ENCODE results near the gene GNG12. TPM values are rescaled to one million over a fixed set of nuclear protein-coding genes. Genes with fewer than 3 reads are reported as not detected.

GNG12 gene
- total and polyA plus RNA-seq, 11 donors = 7.7 to 80.2 (median 44.6) TPM

DNA sequence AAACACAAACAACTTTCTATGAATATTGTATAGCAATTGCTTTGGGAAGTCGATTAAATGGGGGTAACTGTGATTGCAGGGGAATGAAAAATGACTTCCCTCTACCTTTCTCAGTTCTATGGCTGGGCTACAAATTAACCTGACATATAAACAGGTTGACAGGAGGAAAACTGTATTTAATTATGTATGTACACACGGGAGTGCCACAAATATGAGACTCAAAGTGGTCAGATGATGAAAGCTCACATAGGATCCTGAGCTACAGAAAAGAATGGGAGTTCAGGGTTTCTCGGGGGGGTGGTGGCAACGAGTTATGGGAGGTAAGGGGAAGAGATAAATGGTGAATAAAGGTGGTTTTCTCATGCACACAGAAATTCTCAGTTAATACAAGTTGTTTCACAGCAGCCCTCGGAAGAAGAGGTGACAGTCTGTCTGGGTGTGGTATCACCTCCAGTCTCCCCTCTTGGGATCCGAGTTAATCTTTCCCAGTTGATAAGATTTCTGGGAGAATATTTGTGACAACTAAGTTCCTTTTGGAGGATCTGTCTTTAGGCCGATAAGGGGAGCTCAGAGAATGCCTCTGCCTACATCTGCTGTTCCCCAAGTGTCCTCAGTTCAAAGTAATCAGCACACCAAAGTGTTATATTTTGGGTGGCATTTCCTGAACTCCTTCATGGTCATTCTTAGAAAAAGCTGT, 122.0 kb downstream of the GNG12 start:
- H3K27ac ChIP-seq = peak overlapping the region in 7 of 12 donors; percentile 11 to 63 (median 32)

DNA sequence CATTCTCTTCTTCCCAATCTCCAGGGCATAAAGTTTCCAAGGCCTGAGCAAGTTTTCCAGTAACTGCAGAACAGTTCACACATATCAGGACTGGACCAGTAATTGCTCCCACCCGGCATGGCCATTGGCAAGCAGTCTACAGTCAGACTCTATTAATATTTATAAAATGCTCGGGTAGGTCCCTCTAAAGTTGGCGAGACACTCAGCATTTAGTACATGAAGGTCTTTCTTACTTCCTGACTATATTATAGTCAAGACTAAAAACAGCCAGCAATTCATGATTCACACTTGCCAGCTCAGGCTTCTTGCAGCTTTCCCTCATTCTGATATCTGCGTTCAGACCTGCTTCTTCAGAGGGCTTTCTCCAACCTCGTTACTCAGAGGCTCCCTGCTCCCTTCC, 122.8 kb downstream of the GNG12 start:
- peak overlapping the region in 9 of 12 donors; percentile 7 to 63 (median 32) for H3K27ac ChIP-seq
- H3K4me3 ChIP-seq = no peak overlapping the region
- H3K4me1 ChIP-seq = peaks cover 0 to 71% (median 41%) of the 10 kb centered on the region in 12 donors
- peak in 2 of 5 donors; percentile 30 to 48 for DNase-seq
- peak; percentile 70 to 82 (median 77) for ATAC-seq
- intact Hi-C loops (cut with DNase I) = no loop called here
- TF ChIP-seq, protein P1, sequence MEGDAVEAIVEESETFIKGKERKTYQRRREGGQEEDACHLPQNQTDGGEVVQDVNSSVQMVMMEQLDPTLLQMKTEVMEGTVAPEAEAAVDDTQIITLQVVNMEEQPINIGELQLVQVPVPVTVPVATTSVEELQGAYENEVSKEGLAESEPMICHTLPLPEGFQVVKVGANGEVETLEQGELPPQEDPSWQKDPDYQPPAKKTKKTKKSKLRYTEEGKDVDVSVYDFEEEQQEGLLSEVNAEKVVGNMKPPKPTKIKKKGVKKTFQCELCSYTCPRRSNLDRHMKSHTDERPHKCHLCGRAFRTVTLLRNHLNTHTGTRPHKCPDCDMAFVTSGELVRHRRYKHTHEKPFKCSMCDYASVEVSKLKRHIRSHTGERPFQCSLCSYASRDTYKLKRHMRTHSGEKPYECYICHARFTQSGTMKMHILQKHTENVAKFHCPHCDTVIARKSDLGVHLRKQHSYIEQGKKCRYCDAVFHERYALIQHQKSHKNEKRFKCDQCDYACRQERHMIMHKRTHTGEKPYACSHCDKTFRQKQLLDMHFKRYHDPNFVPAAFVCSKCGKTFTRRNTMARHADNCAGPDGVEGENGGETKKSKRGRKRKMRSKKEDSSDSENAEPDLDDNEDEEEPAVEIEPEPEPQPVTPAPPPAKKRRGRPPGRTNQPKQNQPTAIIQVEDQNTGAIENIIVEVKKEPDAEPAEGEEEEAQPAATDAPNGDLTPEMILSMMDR (IDR thresholded peaks at IDR 0.05) = no peak
- TF ChIP-seq POLR2A (IDR thresholded peaks at IDR 0.05) = no peak
- H3K36me3 ChIP-seq = peaks cover 0 to 6% (median 0%) of the 10 kb centered on the region in 9 donors
- 32 to 45% (median 35%) methylated on average over 5 of the region's 5 CpGs for WGBS, 4 donors
- H3K27me3 ChIP-seq = no peaks in the 10 kb centered on the region
- H3K9me3 ChIP-seq = no peaks in the 10 kb centered on the region

More for the DNA sequence above, 122.0 kb downstream of the GNG12 start:
- no peak overlapping the region for H3K4me3 ChIP-seq
- H3K4me1 ChIP-seq = peaks cover 0 to 66% (median 40%) of the 10 kb centered on the region in 12 donors
- ATAC-seq (no peak), DNase-seq (no peak)
- no peaks in the 10 kb centered on the region for H3K36me3 ChIP-seq
- H3K27me3 ChIP-seq = no peaks in the 10 kb centered on the region
- intact Hi-C loops (cut with DNase I) = no loop called here
- no peaks in the 10 kb centered on the region for H3K9me3 ChIP-seq
- TF ChIP-seq, protein P1 (IDR thresholded peaks at IDR 0.05) = no peak
- TF ChIP-seq POLR2A (IDR thresholded peaks at IDR 0.05) = no peak
- 72 to 74% (median 73%) methylated on average over 7 of the region's 7 CpGs for WGBS, 4 donors

DNA sequence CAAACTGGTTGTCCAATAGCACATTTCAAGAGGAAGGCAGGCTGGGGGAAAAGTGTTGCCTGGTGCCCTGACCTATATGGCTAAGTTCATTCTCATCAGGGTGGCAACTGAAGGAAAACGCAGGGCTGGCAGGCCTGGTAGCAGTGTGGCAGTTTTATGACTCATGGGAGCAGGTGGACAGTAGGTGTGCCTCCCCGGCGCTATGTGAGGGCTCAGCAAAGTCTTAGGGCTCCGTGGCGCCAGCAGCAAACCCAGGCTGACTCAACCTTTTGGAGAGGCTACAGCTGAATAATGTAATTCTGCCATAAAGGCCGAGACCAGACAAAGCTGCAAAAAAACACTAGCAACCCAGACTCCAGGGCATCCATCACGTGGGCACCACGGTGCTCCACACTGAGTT, 124.7 kb downstream of the GNG12 start:
- H3K27ac ChIP-seq = peak overlapping the region in 1 of 12 donors; percentile 18
- ATAC-seq (no peak), DNase-seq (no peak)
- H3K4me1 ChIP-seq = peaks cover 0 to 58% (median 33%) of the 10 kb centered on the region in 12 donors
- intact Hi-C loops (cut with DNase I) = loop anchor here in 1 of 10 donors (5.0 kb wide), 1 partner anchor 44 kb away; no protein-coding TSS in a partner anchor
- WGBS, 4 donors = 95 to 98% (median 97%) methylated on average over 8 of the region's 8 CpGs
- peaks cover 0 to 23% (median 8%) of the 10 kb centered on the region in 9 donors for H3K36me3 ChIP-seq
- no peak for TF ChIP-seq POLR2A (IDR thresholded peaks at IDR 0.05)
- TF ChIP-seq, protein P1 (IDR thresholded peaks at IDR 0.05) = no peak
- no peaks in the 10 kb centered on the region for H3K27me3 ChIP-seq
- no peak overlapping the region for H3K4me3 ChIP-seq
- H3K9me3 ChIP-seq = no peaks in the 10 kb centered on the region

DNA sequence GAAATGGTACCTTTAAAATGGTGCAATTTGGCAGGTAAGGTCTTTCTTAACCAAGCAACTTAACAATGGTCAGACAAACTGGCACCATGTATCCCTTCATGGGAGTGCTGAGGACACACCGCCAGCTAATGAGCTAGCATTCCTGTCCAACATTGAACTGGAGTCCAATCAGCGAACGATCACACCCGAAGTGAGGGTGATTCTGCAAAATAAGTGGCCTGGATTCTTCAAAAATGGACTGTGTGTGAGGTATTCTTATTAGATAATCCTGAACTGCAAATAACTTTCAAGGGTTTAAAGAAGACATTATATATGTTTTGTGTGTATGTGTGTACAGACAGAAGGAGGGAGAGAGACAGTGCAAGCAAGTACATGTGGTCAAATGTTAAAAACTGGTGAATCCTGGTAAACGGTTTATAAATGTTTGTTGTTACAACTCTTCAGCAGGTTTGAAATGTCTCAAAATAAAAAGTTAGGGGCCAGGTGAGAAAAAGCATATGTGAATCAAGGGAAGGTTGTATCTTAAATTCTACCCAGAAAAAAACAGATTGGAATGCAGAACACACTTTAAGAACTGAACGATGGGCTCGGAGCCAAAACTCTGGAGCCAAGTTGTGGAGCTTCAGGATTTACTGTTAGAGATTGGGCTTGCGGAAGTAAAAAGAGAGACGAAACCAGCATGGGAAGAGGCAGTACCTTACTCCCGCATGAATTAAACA, 127.4 kb downstream of the GNG12 start:
- Histone ChIP-seq H3K27ac (peak overlapping the region in 1 of 12 donors; percentile 4), H3K9me3 (no peaks in the 10 kb centered on the region), H3K4me1 (peaks cover 0 to 35% (median 11%) of the 10 kb centered on the region in 12 donors), H3K27me3 (no peaks in the 10 kb centered on the region), H3K4me3 (no peak overlapping the region), H3K36me3 (peaks cover 0 to 32% (median 8%) of the 10 kb centered on the region in 9 donors)
- intact Hi-C loops (cut with DNase I) = loop anchor here in 1 of 10 donors (5.0 kb wide), 1 partner anchor 46 kb away; no protein-coding TSS in a partner anchor
- no peak for DNase-seq
- 59 to 69% (median 68%) methylated on average over 10 of the region's 10 CpGs for WGBS, 4 donors
- TF ChIP-seq, protein P1 (IDR thresholded peaks at IDR 0.05) = no peak
- TF ChIP-seq POLR2A (IDR thresholded peaks at IDR 0.05) = no peak
- no peak for ATAC-seq

All from heart left ventricle (tissue), 16 donors.